ENCODE results near the gene SHANK1.

Gene SHANK1

DNA sequence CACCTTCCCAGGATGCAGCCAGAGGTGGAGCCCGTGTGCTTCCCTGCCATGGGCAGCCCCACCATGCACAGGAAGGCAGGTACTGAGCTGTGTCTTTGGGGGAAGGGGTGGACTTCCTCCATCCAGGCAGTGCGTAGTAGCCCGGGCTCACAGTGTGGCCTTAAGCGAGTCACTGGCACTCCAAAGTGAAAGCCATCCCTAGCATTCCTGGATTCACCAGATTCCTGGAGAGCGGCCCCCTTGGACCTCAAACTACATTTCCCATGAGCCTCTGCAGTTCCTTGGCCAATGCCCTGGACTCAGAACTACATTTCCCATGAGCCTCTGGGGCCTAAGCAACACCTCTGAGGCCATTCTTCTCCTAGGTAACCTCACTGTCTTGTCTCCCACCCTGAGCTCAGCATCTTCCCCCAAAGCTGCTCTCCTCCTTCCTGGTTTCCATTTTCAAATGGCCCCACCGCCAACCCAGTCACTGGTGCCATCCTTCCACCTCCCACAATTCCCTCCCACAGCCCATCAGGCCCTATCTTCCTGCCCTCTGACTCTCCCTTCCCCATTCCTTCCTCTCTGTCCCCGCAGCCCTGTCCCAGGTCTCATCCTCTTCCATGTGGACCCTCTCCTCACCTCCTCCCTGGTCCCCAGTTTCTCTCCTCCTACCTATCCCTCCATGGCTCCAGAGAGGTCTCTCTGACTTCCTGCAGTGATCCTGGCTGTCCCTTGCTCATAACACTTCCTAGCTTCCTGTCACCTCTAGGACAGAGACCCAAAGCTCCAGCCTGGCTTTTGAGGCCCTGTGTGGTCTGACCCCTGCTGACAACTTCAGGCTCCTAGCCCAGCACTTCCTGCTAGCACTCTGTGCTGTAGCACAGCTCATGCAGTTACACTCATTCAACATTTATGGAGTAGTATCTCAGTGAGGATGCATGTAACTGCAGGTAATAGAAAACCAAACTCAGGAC, 69.9 kb downstream of the SHANK1 start, which contains the start of gene C19orf81:
C19orf81 (plus strand) TSS at position 13 of the 959 bp plus-strand sequence; CDS start at position 13, 0 bp downstream.
- no peaks in the 10 kb centered on the region for H3K79me2 ChIP-seq (ENCODE audit: control insufficient read depth, low read length)
- H3K9me2 ChIP-seq (replicated peaks; ENCODE audit: control insufficient read depth, low read length): no peaks in the 10 kb centered on the region
- H4K20me1 ChIP-seq (ENCODE audit: control insufficient read depth, insufficient read depth, low read depth, low read length): no peaks in the 10 kb centered on the region
- H3K27ac ChIP-seq (ENCODE audit: low read depth, low read length): no peak within 1 kb of the TSS
- H3K4me1 ChIP-seq (ENCODE audit: control insufficient read depth, low read length): peaks cover 15% of the 10 kb centered on the region
- TF ChIP-seq, protein P1, sequence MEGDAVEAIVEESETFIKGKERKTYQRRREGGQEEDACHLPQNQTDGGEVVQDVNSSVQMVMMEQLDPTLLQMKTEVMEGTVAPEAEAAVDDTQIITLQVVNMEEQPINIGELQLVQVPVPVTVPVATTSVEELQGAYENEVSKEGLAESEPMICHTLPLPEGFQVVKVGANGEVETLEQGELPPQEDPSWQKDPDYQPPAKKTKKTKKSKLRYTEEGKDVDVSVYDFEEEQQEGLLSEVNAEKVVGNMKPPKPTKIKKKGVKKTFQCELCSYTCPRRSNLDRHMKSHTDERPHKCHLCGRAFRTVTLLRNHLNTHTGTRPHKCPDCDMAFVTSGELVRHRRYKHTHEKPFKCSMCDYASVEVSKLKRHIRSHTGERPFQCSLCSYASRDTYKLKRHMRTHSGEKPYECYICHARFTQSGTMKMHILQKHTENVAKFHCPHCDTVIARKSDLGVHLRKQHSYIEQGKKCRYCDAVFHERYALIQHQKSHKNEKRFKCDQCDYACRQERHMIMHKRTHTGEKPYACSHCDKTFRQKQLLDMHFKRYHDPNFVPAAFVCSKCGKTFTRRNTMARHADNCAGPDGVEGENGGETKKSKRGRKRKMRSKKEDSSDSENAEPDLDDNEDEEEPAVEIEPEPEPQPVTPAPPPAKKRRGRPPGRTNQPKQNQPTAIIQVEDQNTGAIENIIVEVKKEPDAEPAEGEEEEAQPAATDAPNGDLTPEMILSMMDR (IDR thresholded peaks at IDR 0.05; ENCODE audit: low read depth, low read length, poor library complexity, severe bottlenecking): no peak
- no peak for TF ChIP-seq EZH2phosphoT487 (IDR thresholded peaks at IDR 0.05; ENCODE audit: borderline replicate concordance, low read length)
- H3K9me3 ChIP-seq (ENCODE audit: control insufficient read depth, insufficient read depth, low read length): no peaks in the 10 kb centered on the region
- no peak within 1 kb of the TSS for H3K4me3 ChIP-seq (ENCODE audit: low read length)
- peak within 1 kb of the TSS; percentile 16; the same call in 1 of the 2 replicates for H3K4me2 ChIP-seq (ENCODE audit: low read length)
- no peaks in the 10 kb centered on the region for H3K27me3 ChIP-seq (ENCODE audit: control insufficient read depth, low read length)
- H3F3A ChIP-seq (ENCODE audit: control insufficient read depth, insufficient read depth): no peaks in the 10 kb centered on the region
- no peaks in the 10 kb centered on the region for H3K36me3 ChIP-seq (ENCODE audit: control insufficient read depth, low read length)

DNA sequence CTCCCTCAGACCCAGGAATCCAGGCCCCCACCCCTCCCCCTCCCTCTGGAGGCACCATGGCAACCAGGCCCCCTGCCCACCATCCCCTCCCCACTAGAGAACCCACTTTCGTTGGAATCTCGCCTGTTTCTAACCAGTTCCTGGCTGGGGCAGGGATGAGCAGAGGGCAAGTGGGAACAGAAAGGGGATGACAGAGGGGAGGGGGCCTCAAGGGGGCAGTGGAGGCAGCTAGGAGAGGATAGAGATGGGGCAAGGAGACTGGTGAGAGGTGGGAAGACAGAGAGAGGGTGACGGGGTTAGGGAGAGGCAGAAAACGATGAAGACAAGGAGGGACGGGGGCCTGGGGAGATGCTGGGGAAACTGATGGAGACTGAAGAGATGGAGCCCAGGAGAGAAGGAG, 70.9 kb downstream of the SHANK1 start:
- H3K27ac ChIP-seq (ENCODE audit: low read depth, low read length): no peak overlapping the region
- no peak overlapping the region for H3K4me3 ChIP-seq (ENCODE audit: low read length)
- TF ChIP-seq, protein P1 (IDR thresholded peaks at IDR 0.05; ENCODE audit: low read depth, low read length, poor library complexity, severe bottlenecking): no peak
- no peak for TF ChIP-seq EZH2phosphoT487 (IDR thresholded peaks at IDR 0.05; ENCODE audit: borderline replicate concordance, low read length)
- no peaks in the 10 kb centered on the region for H4K20me1 ChIP-seq (ENCODE audit: control insufficient read depth, insufficient read depth, low read depth, low read length)
- no peaks in the 10 kb centered on the region for H3F3A ChIP-seq (ENCODE audit: control insufficient read depth, insufficient read depth)
- H3K27me3 ChIP-seq (ENCODE audit: control insufficient read depth, low read length): 0 out of 2 replicates have a peak, but pooled peaks cover 2% of the 10 kb centered on the region
- H3K36me3 ChIP-seq (ENCODE audit: control insufficient read depth, low read length): no peaks in the 10 kb centered on the region
- H3K4me2 ChIP-seq (ENCODE audit: low read length): no peak overlapping the region
- no peaks in the 10 kb centered on the region for H3K79me2 ChIP-seq (ENCODE audit: control insufficient read depth, low read length)
- peaks cover 15% of the 10 kb centered on the region for H3K4me1 ChIP-seq (ENCODE audit: control insufficient read depth, low read length)
- no peaks in the 10 kb centered on the region for H3K9me2 ChIP-seq (replicated peaks; ENCODE audit: control insufficient read depth, low read length)
- no peaks in the 10 kb centered on the region for H3K9me3 ChIP-seq (ENCODE audit: control insufficient read depth, insufficient read depth, low read length)

DNA sequence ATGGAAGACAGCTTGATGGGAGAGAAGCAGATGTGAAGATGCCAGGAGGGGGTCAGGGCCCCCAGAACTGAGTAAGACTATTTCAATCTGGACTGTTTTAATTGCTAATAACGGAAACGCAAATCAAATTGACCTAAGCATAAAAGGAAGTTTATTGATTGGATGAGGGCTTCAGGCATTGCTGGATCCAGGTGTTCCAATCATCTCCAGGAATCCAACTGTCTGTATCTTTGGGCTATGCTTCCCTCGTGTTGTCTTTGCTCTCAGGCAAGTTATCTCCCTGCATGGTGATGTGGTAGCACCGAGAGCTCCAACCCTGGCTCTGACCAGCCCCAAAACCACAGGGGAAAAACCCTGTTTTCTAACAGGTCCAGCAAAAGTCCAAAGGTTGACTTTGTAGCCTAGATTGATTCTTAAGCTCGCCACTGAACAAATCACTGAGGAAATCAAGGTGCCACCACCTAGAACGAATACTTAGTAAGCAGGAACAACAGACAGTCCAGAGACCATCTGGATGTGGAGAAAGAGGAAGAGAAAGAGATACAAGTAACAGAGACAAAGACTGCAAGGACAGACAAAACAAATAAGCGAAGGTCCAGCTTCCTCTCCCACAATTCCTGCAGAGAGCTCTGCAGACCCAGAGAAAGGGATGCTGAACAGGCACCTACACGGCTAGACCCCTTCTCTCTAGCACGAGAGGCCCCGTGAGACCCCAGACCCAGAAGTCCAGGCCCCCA, 71.6 kb downstream of the SHANK1 start:
- Histone ChIP-seq H4K20me1 (ENCODE audit: control insufficient read depth, insufficient read depth, low read depth, low read length) (no peaks in the 10 kb centered on the region), H3K4me1 (ENCODE audit: control insufficient read depth, low read length) (peaks cover 15% of the 10 kb centered on the region), H3K4me2 (ENCODE audit: low read length) (peak overlapping the region; percentile 16; the same call in 1 of the 2 replicates), H3K27ac (ENCODE audit: low read depth, low read length) (no peak overlapping the region), H3K9me3 (ENCODE audit: control insufficient read depth, insufficient read depth, low read length) (no peaks in the 10 kb centered on the region), H3K9me2 (replicated peaks; ENCODE audit: control insufficient read depth, low read length) (no peaks in the 10 kb centered on the region), H3K79me2 (ENCODE audit: control insufficient read depth, low read length) (no peaks in the 10 kb centered on the region), H3K36me3 (ENCODE audit: control insufficient read depth, low read length) (no peaks in the 10 kb centered on the region), H3K27me3 (ENCODE audit: control insufficient read depth, low read length) (0 out of 2 replicates have a peak, but pooled peaks cover 2% of the 10 kb centered on the region), H3F3A (ENCODE audit: control insufficient read depth, insufficient read depth) (no peaks in the 10 kb centered on the region), H3K4me3 (ENCODE audit: low read length) (no peak overlapping the region)
- TF ChIP-seq EZH2phosphoT487 (IDR thresholded peaks at IDR 0.05; ENCODE audit: borderline replicate concordance, low read length): no peak
- TF ChIP-seq, protein P1 (IDR thresholded peaks at IDR 0.05; ENCODE audit: low read depth, low read length, poor library complexity, severe bottlenecking): no peak

All from DOHH2 (cell line).